CD8-positive, alpha-beta memory T cell (primary cell): ENCODE results near the gene CAPZA1. TPM values are rescaled to one million over a fixed set of nuclear protein-coding genes. Genes with fewer than 3 reads are reported as not detected.

Source experiments
- CTCF ChIA-PET: fragments of 350-600 bp; sonication (Branson Sonifier 250); formaldehyde crosslinking; loops from one replicate; lab custom pipeline; 2021; ENCODE audit warnings: antibody characterized with exemption; lab: Charles Lee
- POLR2A ChIA-PET: fragments of 350-600 bp; sonication (Branson Sonifier 250); formaldehyde crosslinking; loops from one replicate; lab custom pipeline; 2021; ENCODE audit warnings: antibody characterized with exemption; lab: Charles Lee
- DNase-seq, 5 donors: peaks; one replicate each; pipeline versions ENCODE4 v3.0.0 to v3.0.0-alpha.2; 2020 to 2022; ENCODE audit warnings: mixed read lengths in 1 of 5
- H3K27ac ChIP-seq: one replicate; pipeline ENCODE4 v1.7.0; 2013; ENCODE audit warnings: low read depth, mild to moderate bottlenecking, low read length, moderate library complexity
- H3K27me3 ChIP-seq: 2 replicates; pipeline ENCODE4 v1.7.0; 2013; ENCODE audit warnings: low read length, mild to moderate bottlenecking; ENCODE audit not compliant: insufficient read depth, poor library complexity, severe bottlenecking
- H3K36me3 ChIP-seq: 2 replicates; pipeline ENCODE4 v1.7.0; 2013; ENCODE audit warnings: mild to moderate bottlenecking, low read length, moderate library complexity; ENCODE audit not compliant: insufficient read depth
- H3K4me1 ChIP-seq: 2 replicates; pipeline ENCODE4 v1.7.0; 2013; ENCODE audit warnings: mild to moderate bottlenecking, low read length, moderate library complexity; ENCODE audit not compliant: insufficient read depth
- H3K4me3 ChIP-seq: 2 replicates; pipeline ENCODE4 v1.7.0; 2013; ENCODE audit warnings: mild to moderate bottlenecking, low read length
- H3K9me3 ChIP-seq: 2 replicates; pipeline ENCODE4 v1.7.0; 2013; ENCODE audit warnings: mild to moderate bottlenecking, low read length
- H3K27ac Mint-ChIP-seq, 8 donors: one replicate each; pipeline ENCODE4 v1.8.0; 2020 to 2021; ENCODE audit warnings: mixed read lengths in 8 of 8, mild to moderate bottlenecking in 6 of 8, inconsistent platforms in 3 of 8, moderate library complexity in 3 of 8
- H3K27me3 Mint-ChIP-seq, 2 donors: one replicate each; pipeline ENCODE4 v1.8.0; 2020 to 2021; ENCODE audit warnings: mixed read lengths in 2 of 2, mild to moderate bottlenecking in 1 of 2, moderate library complexity in 1 of 2
- H3K36me3 Mint-ChIP-seq, 3 donors: one replicate each; pipeline ENCODE4 v1.8.0; 2020 to 2021; ENCODE audit warnings: mixed read lengths in 3 of 3, inconsistent platforms in 1 of 3, mild to moderate bottlenecking in 1 of 3
- H3K4me1 Mint-ChIP-seq, 3 donors: one replicate each; pipeline ENCODE4 v1.8.0; 2020 to 2021; ENCODE audit warnings: mixed read lengths in 3 of 3, inconsistent platforms in 1 of 3, mild to moderate bottlenecking in 1 of 3
- H3K4me3 Mint-ChIP-seq, 7 donors: one replicate each; pipeline ENCODE4 v1.8.0; 2020 to 2021; ENCODE audit warnings: mixed read lengths in 7 of 7, mild to moderate bottlenecking in 6 of 7, moderate library complexity in 4 of 7, inconsistent platforms in 2 of 7
- H3K9me3 Mint-ChIP-seq, 5 donors: one replicate each; pipeline ENCODE4 v1.8.0; 2020 to 2022; ENCODE audit warnings: mixed read lengths in 5 of 5, mild to moderate bottlenecking in 3 of 5, moderate library complexity in 2 of 5, inconsistent platforms in 1 of 5
- polyA plus RNA-seq: library from polyadenylated mRNA; unstranded; fragments of 300-500 nt; fragmentation: Illumina TruSeq; gene quantifications from one replicate; pipeline ENCODE4 v1.2.3, GENCODE V29; 2021
- total RNA-seq, 2 experiments: library from RNA; stranded (reverse); gene quantifications; one replicate each; pipeline ENCODE4 v1.2.3, GENCODE V29; 2021

Gene CAPZA1
- total and polyA plus RNA-seq, 3 experiments from 2014 or later: 212 to 266 (median 255) TPM

DNA sequence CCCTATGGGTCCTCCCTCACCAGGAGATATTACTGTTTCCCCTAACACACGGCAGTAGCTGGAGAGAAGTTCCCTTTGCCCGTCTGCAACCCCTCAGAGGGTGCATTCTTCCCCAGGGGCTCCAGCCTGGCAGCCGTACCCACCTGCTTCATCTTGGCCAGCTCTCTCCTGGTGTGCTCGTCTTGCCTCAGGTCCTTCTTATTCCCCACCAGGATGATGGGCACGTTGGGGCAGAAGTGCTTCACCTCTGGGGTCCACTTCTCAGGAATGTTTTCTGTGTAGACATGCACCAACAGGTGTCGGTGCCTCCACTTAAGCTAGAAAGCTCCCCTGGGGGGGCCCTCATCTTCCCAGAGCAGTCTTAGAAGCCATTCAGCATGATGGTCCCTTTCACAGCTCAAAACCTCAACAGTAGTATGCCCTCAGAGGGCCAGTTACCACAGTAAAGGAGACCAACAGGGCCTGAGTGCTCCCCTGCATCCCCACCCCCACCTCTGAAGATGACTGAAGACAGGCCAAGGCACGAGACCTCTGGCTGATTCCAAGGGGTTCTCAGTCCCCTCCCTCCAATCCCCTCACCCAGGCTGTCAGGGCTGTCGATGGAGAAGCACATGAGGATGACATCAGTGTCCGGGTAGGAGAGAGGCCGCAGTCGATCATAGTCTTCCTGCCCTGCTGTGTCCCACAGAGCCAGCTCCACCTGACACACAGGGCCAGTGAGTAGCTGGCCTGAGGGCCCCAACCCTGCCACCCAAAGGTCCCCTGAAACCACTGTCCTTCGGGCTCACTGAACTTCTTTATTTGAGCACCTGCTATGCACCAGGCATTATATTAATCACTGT is 83.0 kb downstream of the CAPZA1 start:
- Mint-ChIP-seq H3K9me3 (no peaks in the 10 kb centered on the region), H3K27me3 (peaks cover 0 to 1% of the 10 kb centered on the region in 2 donors), H3K4me1 (peaks cover 59 to 76% (median 68%) of the 10 kb centered on the region in 3 donors), H3K36me3 (peaks cover 0 to 31% (median 0%) of the 10 kb centered on the region in 3 donors), H3K27ac (peak overlapping the region; percentile 15 to 96 (median 82)), H3K4me3 (peak overlapping the region in 4 of 7 donors; percentile 8 to 49 (median 14))
- POLR2A ChIA-PET: interaction anchor here (1.0 to 1.2 kb wide), 2 partner anchors 13 to 28 kb away, joined by 3 read pairs; partner anchors contain the start of gene MOV10
- H3K9me3 ChIP-seq: no peaks in the 10 kb centered on the region
- H3K27me3 ChIP-seq: no peaks in the 10 kb centered on the region
- peak in 1 of 5 donors; percentile 41 for DNase-seq
- no peak overlapping the region for H3K4me3 ChIP-seq
- no peak overlapping the region for H3K27ac ChIP-seq
- CTCF ChIA-PET: interaction anchor here (0.7 to 3.7 kb wide), 6 partner anchors 10 to 201 kb away, joined by 3 to 40 read pairs (median 3); partner anchors contain the start of genes MOV10 and PPM1J
- H3K36me3 ChIP-seq: peaks cover 11% of the 10 kb centered on the region
- H3K4me1 ChIP-seq: peaks cover 51% of the 10 kb centered on the region

DNA sequence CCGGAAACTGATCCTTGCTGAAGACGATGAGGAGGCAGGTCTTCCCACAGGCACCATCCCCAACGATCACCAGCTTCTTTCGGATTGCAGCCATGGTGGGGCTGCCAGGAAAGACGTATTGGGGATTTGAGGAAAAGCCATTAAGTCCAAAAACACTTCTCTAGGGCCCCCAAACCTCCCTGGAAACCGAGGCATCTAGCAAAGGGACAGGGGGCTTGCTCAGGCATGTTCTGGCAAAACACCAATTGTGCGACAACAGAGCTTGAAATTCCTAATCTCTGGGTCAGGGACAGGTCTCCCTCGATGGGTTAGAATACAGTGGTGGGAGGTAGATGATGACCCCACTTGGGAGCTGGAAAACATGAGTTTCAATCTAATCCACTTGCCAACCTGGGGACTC is 84.1 kb downstream of the CAPZA1 start:
- Mint-ChIP-seq H3K4me3 (peak overlapping the region in 5 of 7 donors; percentile 27 to 91 (median 78)), H3K27me3 (peaks cover 0 to 2% of the 10 kb centered on the region in 2 donors), H3K36me3 (peaks cover 0 to 20% (median 0%) of the 10 kb centered on the region in 3 donors), H3K4me1 (peaks cover 62 to 75% (median 72%) of the 10 kb centered on the region in 3 donors), H3K9me3 (no peaks in the 10 kb centered on the region), H3K27ac (peak overlapping the region in 7 of 8 donors; percentile 67 to 97 (median 90))
- Histone ChIP-seq H3K4me1 (peaks cover 52% of the 10 kb centered on the region), H3K27ac (no peak overlapping the region), H3K27me3 (no peaks in the 10 kb centered on the region), H3K4me3 (no peak overlapping the region), H3K36me3 (peaks cover under 1% of the 10 kb centered on the region), H3K9me3 (no peaks in the 10 kb centered on the region)
- ChIA-PET CTCF (interaction anchor here (0.6 to 3.7 kb wide), 5 partner anchors 12 to 1042 kb away, joined by 3 to 40 read pairs (median 5); partner anchors contain the start of gene PPM1J), POLR2A (no interaction called here)
- DNase-seq: peak in 1 of 5 donors; percentile 22

DNA sequence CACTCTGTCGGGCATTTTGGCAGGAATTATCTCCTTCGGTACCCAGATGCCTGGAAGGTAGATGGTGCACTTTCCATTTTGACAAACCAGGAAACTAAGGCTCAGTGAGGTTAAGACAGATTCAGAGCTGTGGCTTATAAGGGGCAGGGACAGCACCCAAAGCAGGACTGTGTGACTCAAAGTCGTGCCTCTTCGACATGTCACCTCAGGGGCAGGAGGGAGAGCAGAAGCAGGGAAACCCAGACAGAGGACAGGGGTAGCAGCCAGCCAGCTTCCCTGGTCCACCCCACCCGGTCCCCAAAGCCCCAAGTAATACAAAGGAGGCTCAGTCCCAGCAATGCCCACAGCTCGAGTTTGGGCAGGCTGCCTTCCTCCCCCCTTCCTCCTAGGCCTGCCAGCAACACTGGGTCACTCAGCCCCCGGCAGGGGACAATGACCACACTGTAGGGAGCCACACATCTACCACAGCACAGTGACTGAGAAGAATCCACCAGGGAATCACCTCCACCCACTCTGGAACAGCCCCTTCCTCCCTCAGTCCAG is 84.8 kb downstream of the CAPZA1 start:
- Histone ChIP-seq H3K4me1 (peaks cover 52% of the 10 kb centered on the region), H3K27ac (peak overlapping the region; percentile 71), H3K4me3 (peak overlapping the region; percentile 35)

DNA sequence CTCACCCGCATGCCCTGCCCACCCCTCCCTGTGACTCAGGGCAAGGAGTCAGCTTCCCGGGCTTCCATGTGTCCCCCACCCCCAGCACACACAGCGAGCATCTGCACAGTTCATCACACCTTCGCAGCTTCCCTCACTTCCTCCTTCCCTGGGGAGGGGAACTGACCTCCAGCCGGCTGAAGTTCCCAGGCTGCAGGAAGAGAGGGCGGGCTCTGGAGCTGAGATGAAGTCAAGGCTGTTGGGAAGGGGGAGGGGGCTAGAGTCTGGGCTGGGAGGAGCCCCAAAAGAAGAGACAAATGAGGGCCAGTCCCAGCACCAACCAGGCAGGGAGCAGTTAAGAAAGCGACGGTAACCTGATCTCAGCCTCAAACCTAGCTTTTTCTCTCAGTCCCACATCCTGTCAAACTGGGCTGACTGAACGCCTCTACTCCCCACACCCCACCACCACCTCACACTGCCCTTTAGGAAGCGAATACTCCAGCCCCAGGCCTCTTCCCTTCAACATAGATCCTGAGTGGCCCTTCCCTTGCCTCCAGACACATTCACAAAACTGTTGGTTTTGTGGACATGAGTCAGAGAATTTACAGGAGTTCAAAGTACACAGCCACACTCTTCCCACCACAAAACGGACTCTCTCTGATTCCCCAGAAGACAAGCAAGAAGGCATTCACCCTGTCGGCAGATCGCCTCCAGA is 85.4 kb downstream of the CAPZA1 start:
- Mint-ChIP-seq H3K27me3 (peaks cover 2 to 5% of the 10 kb centered on the region in 2 donors), H3K4me3 (peak overlapping the region; percentile 66 to 94 (median 81))
- CTCF ChIA-PET: interaction anchor here (1.0 to 3.7 kb wide), 4 partner anchors 10 to 314 kb away, joined by 3 to 40 read pairs (median 10); partner anchors contain the start of gene PPM1J

More for the DNA sequence above, 84.8 kb downstream of the CAPZA1 start:
- H3K36me3 ChIP-seq: no peaks in the 10 kb centered on the region
- Mint-ChIP-seq H3K27me3 (peaks cover under 1 to 2% of the 10 kb centered on the region in 2 donors), H3K36me3 (peaks cover 0 to 13% (median 0%) of the 10 kb centered on the region in 3 donors), H3K27ac (peak overlapping the region; percentile 67 to 97 (median 88)), H3K4me1 (peaks cover 61 to 69% (median 67%) of the 10 kb centered on the region in 3 donors), H3K9me3 (no peaks in the 10 kb centered on the region), H3K4me3 (peak overlapping the region; percentile 66 to 94 (median 81))
- POLR2A ChIA-PET: interaction anchor here (0.5 to 1.4 kb wide), 4 partner anchors 11 to 85 kb away, joined by 3 to 14 read pairs (median 4); partner anchors contain the start of genes CAPZA1, PPM1J and ST7L
- DNase-seq: peak in 1 of 5 donors; percentile 1
- no peaks in the 10 kb centered on the region for H3K27me3 ChIP-seq
- CTCF ChIA-PET: interaction anchor here (1.0 to 3.7 kb wide), 5 partner anchors 11 to 314 kb away, joined by 3 to 40 read pairs (median 10); partner anchors contain the start of gene PPM1J
- no peaks in the 10 kb centered on the region for H3K9me3 ChIP-seq

DNA sequence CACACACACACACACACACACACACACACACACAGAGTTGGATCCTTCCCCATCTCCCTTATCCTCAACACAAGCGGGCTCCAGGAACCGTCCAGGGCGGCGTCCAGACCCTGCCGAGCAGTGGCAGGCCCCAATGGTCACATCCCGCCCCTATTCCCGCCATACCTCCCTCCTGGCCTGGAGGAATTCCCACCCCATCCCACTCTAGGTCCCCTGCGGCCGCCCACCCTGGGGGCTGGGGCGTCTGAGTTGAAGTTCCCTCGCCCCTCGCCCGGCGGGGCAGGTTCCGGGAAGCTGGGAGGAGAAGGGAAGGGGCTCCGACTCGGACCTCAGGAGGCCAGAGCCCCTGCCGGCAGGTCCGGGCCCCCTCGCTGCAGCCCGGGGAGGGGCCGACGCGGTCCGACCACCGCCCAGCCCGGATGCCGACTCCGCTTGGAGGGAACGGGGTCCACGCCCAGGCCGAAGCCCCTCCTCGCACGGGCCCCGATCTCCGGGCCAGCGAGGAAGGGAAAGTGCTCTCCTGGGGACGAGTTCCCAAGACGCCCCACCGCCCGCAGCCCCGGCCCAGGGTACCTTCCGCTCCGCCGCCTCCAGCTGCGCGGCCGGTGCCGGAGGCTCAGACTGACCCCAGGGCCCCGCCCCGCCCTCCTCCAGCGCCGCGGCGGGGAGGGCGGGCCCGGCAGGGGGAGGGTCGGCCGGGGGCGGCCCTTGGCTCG is 87.0 kb downstream of the CAPZA1 start, which contains the start of gene RHOC:
TSS of gene RHOC (minus strand) at position 623 of the 716 bp plus-strand sequence. CDS start 3,328 bp downstream, outside the sequence.
- Histone ChIP-seq H3K4me1 (peaks cover 36% of the 10 kb centered on the region), H3K27ac (peak within 1 kb of the TSS; percentile 71)
- CTCF ChIA-PET: interaction anchor here (1.8 to 3.3 kb wide), 2 partner anchors 10 to 33 kb away, joined by 14 to 23 read pairs; partner anchors contain the start of genes MOV10 and PPM1J

More for the DNA sequence above, 85.4 kb downstream of the CAPZA1 start:
- H3K4me3 ChIP-seq: peak overlapping the region; percentile 35
- peaks cover 51% of the 10 kb centered on the region for H3K4me1 ChIP-seq
- Mint-ChIP-seq H3K4me1 (peaks cover 58 to 63% (median 61%) of the 10 kb centered on the region in 3 donors), H3K27ac (peak overlapping the region; percentile 67 to 97 (median 88)), H3K36me3 (peaks cover 0 to 7% (median 0%) of the 10 kb centered on the region in 3 donors), H3K9me3 (no peaks in the 10 kb centered on the region)
- H3K36me3 ChIP-seq: no peaks in the 10 kb centered on the region
- POLR2A ChIA-PET: interaction anchor here (0.5 to 1.4 kb wide), 4 partner anchors 10 to 86 kb away, joined by 3 to 14 read pairs (median 4); partner anchors contain the start of genes CAPZA1, PPM1J and ST7L
- DNase-seq: peak; percentile 36 to 67 (median 38)
- H3K27ac ChIP-seq: peak overlapping the region; percentile 71
- no peaks in the 10 kb centered on the region for H3K27me3 ChIP-seq
- no peaks in the 10 kb centered on the region for H3K9me3 ChIP-seq

DNA sequence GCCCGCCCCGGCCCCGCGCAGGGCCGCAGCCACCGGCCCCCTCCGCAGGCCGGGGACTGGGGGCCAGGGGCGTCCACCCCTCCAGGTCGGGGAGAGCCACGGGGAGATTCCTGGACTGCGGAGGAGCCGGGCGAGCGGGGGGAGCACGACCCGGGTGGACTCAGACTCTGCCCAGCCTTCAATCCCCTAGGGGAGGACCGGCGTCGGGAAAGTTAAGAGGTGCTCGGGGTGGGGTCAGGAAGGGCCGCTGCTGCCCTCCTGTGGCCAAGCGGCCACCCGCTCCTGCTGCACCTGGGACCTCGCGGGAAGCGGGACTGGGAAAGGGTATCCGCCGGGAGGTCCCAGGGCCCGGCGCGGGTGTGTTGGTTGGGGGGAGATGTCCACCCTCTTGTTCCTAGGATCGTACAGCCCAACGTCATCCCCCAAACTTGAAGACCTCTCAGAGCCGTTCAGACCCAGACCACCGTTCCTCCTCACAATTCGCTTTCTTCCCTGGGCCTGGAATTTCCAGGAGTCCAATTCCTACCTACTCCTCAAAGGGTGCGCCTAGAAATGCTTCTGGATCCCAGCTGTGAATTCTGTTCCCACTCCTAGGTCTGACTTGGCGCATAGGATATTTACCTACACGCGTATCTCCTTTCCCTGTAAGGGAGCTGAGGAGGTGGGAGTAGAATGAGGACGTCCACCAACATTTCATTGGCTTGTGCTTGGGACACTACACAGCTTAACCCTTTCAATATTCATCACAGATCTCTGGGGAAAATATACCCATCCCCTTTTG is 87.8 kb downstream of the CAPZA1 start:
- CTCF ChIA-PET: interaction anchor here (0.8 to 4.2 kb wide), 15 partner anchors 9 to 365 kb away, joined by 3 to 51 read pairs (median 4); partner anchors contain the start of genes CTTNBP2NL, LRIG2, MOV10 and PPM1J
- H3K4me3 Mint-ChIP-seq: peak overlapping the region; percentile 71 to 90 (median 87)
- peaks cover 2 to 5% of the 10 kb centered on the region in 2 donors for H3K27me3 Mint-ChIP-seq
- H3K9me3 Mint-ChIP-seq: no peaks in the 10 kb centered on the region
- Histone ChIP-seq H3K27ac (peak overlapping the region; percentile 71), H3K36me3 (no peaks in the 10 kb centered on the region), H3K4me3 (peak overlapping the region; percentile 27), H3K27me3 (no peaks in the 10 kb centered on the region), H3K9me3 (no peaks in the 10 kb centered on the region), H3K4me1 (peaks cover 33% of the 10 kb centered on the region)
- no peaks in the 10 kb centered on the region for H3K36me3 Mint-ChIP-seq
- peaks cover 35 to 41% (median 38%) of the 10 kb centered on the region in 3 donors for H3K4me1 Mint-ChIP-seq
- DNase-seq: peak; percentile 46 to 70 (median 52)
- peak overlapping the region in 7 of 8 donors; percentile 6 to 90 (median 70) for H3K27ac Mint-ChIP-seq
- POLR2A ChIA-PET: interaction anchor here (1.1 kb wide), 1 partner anchor 205 kb away, joined by 3 read pairs; no protein-coding TSS in a partner anchor

More for the DNA sequence above, 87.0 kb downstream of the CAPZA1 start, which contains the start of gene RHOC:
- peak within 1 kb of the TSS; percentile 71 to 94 (median 87) for H3K4me3 Mint-ChIP-seq
- POLR2A ChIA-PET: no interaction called here
- no peaks in the 10 kb centered on the region for H3K27me3 ChIP-seq
- no peaks in the 10 kb centered on the region for H3K9me3 ChIP-seq
- peak within 1 kb of the TSS in 7 of 8 donors; percentile 70 to 97 (median 90) for H3K27ac Mint-ChIP-seq
- peaks cover 43 to 47% (median 45%) of the 10 kb centered on the region in 3 donors for H3K4me1 Mint-ChIP-seq
- peaks cover 2 to 5% of the 10 kb centered on the region in 2 donors for H3K27me3 Mint-ChIP-seq
- no peaks in the 10 kb centered on the region for H3K36me3 ChIP-seq
- H3K36me3 Mint-ChIP-seq: no peaks in the 10 kb centered on the region
- peak within 1 kb of the TSS; percentile 27 for H3K4me3 ChIP-seq
- no peaks in the 10 kb centered on the region for H3K9me3 Mint-ChIP-seq
- DNase-seq: peak in 4 of 5 donors; percentile 29 to 58 (median 42)
